Measurements from ENCODE around the gene LBX2.

LBX2 gene

DNA sequence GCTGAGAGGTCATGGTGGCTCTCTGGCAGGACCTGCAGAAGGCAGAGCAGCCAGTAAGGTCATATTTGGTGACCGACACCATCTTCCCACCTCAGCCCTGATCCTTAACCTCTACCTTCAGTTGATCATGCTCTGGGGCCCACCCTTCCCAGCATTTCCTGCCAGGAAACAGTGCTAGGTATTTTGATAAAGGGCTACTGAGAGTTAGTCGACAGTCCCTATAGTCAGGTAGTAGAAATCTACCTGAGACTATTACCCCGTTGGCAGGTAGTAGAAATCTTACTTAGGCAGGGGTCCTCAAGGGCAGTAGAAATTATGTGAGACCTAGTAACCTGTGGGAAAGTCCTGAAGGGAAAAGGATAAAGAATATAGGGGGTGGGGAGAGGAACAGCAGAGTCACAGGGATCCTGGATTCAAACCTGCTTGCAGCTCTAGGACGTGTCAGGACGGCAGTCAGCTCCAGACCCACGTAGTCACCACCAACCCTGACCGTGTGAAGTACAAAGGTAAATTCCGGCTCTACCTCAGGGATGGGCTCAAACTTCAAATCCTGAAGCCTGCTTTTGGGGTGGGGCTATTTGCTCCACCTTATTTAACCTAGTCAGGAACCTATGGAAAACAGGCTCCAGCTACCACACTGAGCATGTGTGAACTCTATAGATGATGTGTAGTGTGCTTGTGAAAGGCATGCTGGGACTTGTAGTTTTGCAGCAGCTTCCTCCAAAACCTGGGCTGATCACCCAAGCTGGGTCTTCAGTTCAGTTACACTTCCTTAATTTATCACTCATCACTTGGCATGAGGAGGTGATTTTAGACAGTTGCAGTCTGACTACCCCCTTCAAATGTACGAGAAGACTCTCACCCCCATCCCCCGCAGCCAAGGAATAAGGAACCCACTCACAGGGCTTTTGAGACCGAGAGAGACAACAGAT, 26.6 kb upstream of the LBX2 start, which contains the start of gene DQX1:
Gene DQX1, minus strand, starts transcription at position 515 of the 932 bp plus-strand sequence. Its CDS starts 502 bp downstream, at position 13.
- DNase-seq: peak; percentile 51

DNA sequence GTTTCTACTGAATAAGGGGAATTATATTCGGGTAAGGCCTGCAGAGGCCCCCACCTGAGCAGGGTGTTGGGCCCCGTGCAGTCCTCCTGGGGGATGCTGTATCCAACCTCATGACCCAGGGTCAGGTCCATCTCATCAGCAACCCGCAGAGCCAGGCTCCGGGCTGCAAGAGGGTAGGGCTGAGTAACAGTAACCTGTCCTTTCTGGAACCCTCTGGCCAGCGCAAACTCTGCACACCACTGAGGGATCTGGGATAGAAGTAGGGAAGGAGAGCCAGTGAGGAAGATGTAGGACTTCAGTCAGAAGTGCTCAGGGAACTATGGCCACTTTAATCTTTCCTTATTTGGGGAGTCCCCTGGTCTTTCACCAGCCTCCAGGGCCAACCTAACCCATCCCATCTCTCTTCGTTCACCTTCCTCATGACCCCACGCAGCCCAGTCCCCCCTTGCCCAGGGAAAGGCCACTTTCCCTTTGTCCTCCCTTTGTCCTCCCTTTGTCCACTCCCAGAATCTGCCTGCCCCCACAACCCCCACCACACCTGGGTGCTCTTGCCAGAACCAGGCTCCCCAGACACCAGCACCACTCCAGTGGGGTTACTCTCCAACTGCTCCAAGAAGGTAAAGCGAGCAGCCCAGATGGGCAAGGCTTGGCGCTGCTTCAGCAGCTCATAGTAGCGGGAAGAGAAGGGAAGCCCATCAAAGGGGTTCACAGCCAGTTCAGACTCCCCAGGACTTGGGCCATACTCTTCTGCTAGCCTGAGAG, 25.7 kb upstream of the LBX2 start:
- no peak for DNase-seq

DNA sequence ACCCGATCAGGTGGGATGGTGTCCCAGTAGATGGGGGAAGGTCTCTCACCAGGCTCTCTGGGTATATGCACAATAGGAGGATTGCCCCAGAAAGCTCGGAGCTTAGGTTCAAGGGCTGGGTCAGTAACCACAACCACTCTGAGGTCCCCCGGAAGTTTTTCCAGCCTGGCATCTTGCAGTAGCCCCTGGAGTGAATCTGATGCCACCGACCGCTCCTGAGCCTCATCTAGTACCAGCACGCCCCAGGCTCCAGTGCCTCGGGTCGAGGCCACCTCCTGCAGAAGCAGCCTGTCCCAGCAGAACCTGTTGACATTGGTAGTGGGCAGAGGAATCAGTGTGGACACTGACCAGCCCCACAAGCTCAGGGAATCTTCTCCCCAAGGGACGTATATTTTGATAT, 24.6 kb upstream of the LBX2 start:
- no peak for DNase-seq

DNA sequence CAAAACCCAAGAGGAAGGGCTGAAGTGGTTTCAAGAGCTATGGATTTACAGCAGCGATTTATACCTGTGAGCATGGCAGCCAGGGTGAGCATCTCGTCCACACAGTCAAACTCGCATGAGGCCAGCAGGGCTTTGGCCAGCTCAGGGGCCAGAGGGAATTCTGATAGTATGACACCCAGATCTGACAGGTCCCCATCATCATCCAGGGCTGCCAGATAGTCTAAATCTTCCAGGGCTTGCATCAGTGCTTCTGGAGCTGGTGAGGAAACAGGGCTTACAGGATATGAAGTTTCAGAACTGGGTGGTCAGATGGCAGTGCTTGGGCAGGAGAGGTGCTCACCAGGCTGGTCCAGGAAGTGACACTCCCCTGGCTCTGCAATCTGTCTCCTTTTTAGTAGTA, 23.1 kb upstream of the LBX2 start:
- no peak for DNase-seq

DNA sequence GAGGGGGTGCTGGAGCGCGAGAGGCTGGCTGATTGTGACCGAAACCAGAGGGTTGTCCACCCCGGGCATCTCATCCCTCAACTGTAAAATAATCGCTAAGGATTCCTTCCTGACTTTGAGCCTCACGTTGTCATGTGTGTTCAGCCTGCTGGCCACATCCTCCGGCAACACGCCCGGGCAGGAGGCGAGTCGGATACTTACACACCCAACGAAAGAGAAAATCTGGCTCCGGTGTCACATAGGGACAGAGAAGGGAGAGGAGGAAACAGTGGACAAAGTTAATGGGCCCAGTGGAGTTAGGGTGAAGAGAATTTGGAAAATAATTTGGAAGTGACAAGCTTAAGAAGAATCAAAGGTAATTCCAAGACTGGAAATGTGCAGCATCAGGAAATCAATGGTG, 17.2 kb upstream of the LBX2 start:
- DNase-seq: no peak

DNA sequence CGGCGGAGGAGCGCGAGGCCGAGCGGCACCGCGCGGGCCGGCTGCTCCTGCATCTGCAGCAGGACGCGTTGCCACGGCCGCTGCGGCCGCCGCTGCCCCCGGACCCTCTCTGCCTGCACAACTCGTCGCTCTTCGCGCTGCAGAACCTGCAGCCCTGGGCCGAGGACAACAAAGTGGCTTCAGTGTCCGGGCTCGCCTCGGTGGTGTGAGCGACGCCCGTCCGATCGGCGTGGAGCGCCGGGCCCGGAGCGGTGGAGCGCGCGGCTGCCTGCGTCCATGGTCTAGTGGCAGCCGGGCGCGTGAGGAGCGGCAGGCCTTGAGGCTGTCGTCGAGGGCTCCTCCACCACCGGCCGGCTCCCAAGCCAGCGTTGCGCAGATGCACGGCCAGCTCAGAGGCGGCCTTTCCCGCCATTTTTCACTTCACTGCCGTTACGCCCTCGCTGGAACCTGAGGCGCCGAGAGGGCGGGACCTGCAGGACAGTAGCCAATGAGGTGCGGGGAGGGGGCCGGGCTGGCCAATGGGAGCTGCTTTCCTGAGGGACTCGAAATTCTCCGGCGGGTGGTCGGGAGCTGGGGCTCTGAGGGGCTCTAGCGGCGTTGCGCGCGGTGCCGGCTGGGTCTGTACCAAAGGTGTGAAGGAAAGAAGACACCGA, 16.7 kb upstream of the LBX2 start:
- DNase-seq: no peak

DNA sequence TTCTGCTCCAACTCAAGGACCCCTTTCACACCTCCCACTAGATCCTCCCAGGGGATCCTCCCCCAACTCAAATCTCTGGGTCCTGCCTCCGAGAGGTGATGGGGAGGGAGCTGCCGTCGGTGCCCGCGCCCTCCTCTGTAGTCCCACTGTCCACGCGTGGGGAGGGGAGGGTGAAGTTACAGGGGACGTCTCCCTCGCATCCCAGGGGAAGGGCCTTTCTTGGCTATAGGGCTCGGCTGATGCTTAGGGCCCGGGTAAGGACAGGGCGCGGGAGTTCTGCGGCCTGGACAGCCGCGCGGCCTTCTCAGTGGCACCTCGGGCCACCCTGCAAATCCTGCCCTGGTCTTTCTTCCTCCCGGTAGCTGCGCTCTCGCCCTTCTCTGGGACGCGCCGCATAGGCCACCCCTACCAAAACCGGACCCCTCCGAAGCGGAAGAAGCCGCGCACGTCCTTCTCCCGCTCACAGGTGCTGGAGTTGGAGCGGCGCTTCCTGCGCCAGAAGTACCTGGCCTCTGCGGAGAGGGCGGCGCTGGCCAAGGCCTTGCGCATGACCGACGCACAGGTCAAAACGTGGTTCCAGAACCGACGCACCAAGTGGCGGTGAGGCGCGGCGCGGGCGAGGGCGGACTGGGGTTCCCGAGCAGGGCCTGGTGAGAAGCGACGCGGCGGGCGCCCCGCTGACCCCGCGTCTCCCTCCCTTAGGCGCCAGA, 16.0 kb upstream of the LBX2 start:
- no peak for DNase-seq

DNA sequence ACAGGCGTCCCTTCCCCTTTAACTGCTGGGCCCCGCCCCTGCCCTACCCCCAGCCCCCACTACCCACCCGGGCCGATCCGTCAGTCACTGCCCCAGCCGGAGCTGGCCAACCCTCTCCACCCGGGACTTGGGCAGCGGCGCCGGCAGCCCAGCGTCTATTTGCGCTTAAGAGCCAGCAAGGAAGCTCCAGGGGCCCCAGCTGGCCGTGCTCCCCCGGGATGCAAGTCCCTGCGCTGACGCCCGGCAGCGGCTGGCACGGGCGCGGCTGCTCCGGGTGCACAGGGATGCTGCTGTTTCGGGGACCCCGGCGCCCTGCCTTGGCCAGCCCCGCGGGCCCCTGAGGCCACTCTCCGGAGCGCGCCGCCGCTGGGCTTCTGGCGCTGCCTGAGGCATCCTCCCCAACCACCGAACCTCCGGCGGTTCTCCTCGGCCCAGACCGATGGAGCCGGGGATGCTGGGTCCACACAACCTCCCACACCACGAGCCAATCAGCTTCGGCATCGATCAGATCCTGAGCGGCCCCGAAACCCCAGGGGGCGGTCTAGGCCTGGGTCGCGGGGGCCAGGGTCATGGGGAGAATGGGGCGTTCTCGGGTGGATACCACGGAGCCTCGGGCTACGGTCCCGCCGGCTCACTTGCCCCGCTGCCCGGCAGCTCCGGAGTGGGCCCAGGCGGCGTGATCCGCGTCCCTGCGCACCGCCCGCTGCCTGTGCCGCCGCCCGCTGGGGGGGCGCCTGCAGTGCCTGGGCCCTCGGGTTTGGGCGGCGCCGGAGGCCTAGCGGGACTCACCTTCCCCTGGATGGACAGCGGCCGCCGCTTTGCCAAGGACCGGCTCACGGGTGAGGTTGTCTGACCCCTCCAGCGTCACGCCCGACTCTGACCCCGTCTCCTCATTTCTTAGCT, 15.2 kb upstream of the LBX2 start, which contains the start of gene TLX2:
Gene TLX2, plus strand, starts transcription at position 83 of the 903 bp plus-strand sequence. Its CDS starts 357 bp downstream, at position 440.
- DNase-seq: no peak

DNA sequence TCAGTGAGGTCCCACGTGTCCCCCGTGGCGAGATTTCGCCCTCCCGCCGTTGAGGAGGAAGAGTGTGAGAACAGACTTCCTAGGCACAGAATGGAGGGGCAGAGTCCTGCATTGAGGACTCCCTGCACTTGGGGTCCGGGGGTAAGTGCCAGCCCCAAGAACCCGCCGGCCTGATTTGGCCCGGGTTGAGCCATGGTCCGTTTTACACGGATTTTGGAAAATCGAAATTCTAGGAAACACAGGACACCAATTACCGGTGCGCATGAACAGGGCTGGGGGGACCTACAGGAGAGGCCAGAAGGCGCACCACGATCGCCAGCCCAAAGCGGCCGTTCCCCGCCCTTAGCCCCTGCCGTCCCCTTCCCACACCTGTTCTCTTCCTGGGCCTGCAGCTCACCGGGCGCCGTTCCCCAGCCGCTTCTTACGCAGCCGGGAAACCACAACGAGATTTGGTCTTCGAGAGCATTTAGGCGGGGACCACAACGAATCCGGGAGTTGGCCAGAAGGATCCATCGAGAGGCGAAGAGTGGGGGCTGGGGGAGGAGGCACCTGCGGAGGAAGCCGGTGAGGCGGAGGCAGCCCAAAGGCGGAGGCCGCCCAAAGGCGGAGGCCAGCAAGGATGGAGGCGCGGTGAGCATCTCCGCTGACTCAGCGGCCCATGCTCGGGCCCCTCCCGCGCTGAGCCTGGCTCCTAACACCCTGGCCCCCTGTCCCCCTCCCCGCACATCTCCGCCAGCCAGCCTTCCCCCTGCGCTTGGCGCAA, 14.4 kb upstream of the LBX2 start:
- DNase-seq: no peak

DNA sequence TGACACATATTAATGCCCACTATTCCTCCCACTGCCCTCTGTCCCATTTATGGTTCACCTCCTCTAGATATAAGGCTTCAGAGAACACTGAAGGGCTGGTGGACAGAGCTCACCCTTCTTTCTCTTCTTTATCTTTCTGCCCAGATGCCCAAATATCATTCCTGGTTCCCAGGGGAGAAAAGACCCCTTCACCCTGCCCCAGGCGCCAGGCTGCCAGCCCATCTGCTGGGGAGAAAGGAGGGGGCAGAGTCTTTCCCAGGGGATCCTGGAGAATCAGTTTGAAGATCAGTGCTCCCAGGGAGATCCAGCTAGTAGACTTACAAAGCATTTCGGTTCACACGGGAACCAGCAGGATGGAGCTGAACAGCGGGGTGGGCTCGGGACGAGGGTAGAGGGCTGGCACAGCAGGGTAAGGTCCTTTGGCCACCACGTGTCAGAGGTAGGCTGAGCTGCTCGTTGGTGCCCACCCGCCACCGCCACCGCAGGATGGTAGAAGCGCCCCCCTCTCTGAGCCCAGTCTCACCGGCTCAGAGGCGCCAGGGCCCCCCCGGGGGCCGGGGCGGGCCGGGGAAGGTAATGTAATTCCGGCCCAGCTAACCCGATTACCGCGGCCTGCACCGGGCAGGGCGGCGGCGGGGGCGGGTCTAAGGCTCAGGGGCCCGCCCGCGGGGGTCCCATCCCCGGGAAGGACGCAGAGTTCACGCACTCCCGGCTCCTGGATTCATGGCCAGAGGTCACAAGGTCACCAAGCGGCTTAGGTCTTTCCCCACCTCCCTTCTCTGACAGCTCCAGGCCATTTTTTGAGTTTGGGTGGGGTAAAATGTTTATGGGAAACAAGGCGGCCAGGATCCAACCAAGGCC, 13.6 kb upstream of the LBX2 start:
- DNase-seq: no peak

DNA sequence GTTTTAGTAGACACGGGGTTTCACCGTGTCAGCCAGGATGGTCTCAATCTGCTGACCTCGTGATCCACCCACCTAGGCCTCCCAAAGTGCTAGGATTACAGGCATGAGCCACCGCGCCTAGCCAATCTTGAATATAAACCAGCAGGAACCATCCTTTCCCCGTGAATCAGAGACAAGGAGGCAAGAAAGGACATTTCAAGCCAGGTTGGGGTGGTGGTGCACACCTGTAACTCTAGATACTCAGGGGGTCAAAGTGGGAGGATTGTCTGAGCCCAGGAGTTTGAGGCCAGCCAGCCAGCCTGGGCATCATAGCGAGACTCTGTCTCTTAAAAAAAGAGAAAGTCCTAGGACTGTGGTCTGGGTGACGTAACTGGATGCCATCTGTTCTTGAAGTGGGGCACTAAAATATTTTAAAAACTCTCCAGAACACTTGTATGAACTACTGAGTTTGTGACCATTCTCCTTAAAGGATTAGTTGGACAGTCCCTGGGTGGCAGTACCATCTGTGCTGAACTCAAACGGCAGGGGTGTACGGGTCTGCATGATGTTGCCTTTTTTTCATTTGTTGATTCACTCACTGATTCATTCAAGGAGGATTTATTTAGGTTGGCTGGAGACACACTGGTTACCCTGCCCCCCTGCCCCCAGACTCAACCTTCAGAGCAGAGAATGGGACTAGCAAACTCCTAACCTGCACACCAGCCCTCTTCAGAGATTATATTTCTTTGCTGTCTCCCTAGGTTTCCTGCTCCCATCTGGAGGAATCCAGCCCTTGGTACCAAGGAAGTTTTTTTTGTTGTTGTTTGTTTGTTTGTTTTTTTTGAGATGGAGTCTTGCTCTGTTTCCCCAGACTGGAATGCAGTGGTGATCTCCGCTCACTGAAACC, 11.9 kb upstream of the LBX2 start:
- no peak for DNase-seq

DNA sequence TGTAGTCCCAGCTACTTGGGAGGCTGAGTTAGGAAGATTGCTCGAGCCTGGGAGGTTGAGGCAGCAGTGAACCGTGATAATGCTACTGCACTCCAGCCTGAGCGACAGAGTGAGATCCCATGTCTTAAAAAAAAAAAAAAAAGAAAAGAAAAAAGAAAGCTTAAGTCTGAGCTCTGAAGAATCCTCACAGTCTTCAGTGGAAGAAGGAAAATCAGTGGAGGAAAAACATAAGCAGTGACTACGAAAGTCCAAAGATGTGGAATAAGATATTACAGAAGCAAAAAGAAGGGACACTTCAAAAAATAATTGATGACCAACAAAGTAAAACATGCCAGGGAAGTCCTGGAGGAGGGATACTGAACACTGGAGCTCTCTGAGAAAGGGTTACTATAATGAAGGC, 10.9 kb upstream of the LBX2 start:
- no peak for DNase-seq

DNA sequence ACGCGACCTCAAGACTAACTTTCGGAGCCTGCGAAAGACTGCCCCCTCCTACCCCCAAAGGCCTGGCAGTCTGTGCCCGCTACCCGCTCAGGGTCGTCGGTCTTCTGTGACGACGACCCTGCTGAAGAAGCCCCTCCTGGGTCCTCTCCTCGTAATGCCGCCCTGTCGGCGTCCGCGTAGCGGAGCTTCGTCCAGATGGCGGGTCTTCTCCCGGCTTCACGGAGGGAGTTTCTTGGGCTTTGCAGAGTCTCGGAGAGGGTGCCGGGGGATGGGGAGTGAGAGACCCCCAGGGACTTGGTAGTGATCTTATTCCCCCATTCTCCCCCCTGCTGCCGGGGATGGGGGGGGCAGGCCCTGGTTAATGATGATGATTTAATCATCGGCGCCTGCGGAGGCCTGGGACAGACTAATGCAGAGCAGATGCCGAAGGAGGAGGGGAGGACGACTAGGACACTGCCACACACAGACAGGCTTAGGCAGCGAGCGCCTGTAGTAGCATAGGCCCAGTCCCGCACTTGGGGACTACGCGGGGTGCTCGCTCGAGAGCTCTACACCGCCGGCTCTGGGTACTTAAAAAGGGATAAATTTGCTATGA, 8.6 kb upstream of the LBX2 start:
- DNase-seq: no peak

DNA sequence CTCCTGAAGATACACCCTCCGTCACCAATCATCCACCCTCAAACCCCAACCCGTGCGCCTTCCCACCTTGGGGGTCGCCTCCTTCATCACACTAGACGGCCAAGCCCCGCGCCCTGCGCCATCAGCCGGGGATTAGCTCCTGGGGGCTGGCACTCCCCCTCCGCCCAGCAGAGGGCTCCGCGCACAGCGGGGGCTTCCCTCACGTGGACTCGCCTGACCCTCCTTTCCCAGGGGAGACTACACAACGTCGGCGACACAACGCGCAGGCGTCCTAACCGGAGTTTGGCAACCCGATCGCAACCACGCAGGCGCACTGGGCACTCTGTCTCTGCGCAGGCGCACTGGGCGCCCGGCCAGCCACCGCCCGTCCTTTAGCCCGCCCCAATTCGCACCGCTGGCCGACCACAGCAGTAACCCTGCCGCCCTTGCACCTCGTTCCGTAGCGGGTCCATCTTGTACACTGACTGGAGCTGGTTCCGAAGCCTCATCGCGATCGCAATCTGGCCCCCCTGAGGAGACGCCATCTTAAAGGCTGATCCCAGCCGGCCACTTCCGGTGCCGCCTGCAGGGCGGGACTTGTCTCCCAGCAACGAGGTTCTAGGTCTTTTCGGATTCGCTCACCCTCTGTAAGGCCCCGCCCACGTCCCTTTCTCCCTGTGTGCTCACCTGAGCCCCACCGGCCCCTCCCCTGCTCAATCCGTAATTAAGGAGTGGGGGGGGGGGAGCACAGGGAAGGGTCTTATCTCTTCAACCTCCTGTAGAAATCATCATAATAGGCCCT, 7.9 kb upstream of the LBX2 start, which contains the start of gene PCGF1:
Gene PCGF1, minus strand, starts transcription at position 551 of the 781 bp plus-strand sequence. Its CDS starts 27 bp downstream, at position 524.
- DNase-seq: peak; percentile 97

DNA sequence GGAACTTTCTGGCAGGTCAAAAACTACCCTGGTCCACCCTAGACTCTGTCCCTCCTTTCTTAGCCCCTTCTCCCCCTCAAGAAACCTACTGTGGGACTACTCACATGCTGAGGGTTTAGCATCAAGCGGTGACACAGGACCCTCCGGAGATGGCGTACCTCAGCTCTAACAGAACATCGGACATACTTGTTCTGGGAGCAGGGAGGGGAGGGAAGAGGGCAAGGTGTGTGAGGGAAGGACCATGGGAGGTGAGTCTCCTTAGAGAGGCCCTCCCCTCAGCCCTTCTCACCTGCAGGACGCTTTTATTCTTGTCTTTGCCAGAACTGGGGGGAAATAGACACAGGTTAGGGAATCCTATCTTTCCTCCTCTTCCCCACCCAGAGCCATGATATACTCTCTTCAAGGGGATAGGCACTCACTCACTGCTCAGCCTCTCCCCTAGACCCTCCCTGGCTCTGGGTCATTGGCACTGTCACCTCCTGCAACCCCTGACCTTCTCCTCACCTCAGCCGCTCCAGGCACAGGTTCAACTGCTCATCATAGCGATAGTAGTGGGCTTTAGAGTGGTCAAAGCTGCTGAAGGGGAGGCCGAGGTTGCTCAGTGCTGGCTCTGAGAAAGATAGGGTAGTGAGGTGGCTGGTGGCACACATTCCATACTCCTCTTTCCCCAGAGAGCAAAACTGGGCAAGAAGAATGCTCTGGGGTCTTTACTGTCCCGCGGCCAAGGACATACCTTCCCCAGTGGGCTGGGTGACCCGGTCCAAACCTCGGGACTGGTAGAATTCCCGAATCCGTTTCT, 6.2 kb upstream of the LBX2 start:
- DNase-seq: no peak

DNA sequence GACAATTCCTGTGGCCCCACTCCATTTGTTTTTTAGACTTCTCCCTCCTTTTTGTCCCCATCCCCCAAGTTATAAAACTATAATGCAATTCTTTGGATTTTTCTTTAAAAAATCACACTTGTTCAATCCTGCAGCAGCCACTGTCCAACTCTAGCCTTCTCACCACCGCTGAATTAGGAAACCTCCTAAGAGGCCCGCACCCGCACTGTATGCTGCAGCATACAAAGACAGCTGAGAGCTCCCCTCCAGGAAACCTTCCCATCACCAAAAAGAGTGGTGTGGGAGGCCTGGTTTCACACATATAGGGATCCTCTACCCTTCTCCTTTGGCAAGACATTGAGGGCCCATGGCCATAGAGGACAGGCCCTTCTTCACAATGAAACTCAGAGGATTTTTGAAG, 5.2 kb upstream of the LBX2 start:
- no peak for DNase-seq

All from OCI-M1 (cell line).